Suppressor macrophage treated with lipopolysaccharide for 4 hours (primary cell): Measurements from ENCODE around the gene SCN1B.
"Not testable (repeated sequence)": the region's sequence is repeated elsewhere in the genome, so short reads cannot be mapped to it uniquely, and the experiment has no call there.

ENCODE experiments used
- DNase-seq: peaks from one replicate; pipeline ENCODE4 v3.0.0-alpha.2; 2020

SCN1B gene

GRCh38 chr19:35021016-35021415, 9.3 kb upstream of the SCN1B start:
- DNase-seq: no peak

GRCh38 chr19:35021596-35021995, 8.7 kb upstream of the SCN1B start:
- no peak for DNase-seq

- DNase-seq: no peak
Measured at GRCh38 chr19:35022460-35022859, 7.8 kb upstream of the SCN1B start.

- DNase-seq: no peak
Measured at GRCh38 chr19:35023428-35023827, 6.8 kb upstream of the SCN1B start.

- no peak for DNase-seq
Measured at GRCh38 chr19:35024095-35024494, 6.2 kb upstream of the SCN1B start.

DNA sequence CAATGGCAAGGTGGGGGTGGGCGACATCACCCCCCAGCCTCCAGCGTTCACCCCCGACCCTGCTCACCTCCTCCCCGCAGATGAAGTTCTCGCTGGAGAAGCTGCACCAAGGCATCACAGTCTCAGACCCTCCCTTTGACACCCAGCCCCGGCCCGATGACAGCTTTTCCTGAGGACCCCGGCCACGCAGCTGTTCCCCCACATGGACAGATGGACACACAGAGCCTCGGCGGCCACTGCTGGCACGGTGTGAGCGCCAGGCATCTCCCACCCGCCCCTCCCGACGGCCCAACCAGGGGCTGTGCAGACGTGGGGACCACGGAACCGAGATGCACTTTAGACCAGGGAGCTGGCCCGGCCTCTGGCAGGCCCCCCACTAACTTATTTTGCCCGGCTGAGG, 4.3 kb upstream of the SCN1B start:
- DNase-seq: no peak

DNA sequence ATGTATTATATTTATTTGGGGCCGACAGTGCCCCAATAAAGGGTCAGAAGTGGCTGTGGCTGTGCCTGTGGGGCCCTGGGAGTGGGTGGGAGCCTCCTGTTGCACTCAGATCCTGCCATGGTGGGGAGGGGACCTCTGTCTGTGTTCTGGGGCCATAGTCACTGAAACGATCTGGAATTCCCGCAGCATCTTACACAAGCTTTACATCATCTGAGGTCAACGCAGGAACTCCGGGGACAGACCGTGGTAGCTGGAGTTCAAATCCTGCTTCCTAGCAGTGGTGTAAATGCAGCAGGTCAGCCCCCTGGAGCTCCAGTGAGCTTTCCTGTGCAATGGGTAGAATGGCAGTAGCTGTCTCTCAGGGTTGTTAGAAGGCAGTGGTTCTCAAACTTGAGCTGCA, 3.9 kb upstream of the SCN1B start:
- no peak for DNase-seq

DNA sequence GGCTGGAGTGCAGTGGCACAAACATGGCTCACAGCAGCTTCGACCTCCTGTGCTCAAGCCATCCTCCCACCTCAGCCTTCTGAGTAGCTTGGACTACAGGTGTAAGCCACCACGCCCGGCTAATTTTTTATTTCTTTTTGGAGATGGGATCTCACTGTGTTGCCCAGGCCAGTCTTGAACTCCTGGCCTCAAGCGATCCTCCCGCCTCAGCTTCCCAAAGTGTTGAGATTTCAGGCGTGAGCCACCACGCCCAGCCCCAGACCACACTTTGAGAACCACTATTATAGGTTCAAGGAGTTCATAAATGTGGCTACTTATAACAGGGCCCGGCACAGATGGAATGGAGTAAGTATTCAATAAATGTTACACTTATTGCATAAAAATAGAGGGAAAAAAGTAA, 3.3 kb upstream of the SCN1B start:
- DNase-seq: no peak

- DNase-seq: no peak
Measured at GRCh38 chr19:35027851-35028599, 2.2 kb upstream of the SCN1B start.

DNA sequence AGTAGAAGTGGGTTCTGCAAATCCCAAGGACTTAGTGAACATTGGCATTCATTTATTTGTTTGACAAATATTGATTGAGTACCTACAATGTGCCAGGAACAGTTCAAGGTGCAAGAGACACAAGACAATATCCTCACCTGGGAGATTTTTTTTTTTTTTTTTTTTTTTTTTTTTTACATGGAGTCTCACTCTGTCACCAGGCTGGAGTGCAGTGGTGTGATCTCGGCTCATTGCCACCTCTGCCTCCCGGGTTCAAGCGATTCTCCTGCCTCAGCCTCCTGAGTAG, 1.7 kb upstream of the SCN1B start:
- not testable (repeated sequence) for DNase-seq

GRCh38 chr19:35029275-35029736, 964 bp upstream of the SCN1B start:
- not testable (repeated sequence) for DNase-seq

- DNase-seq: no peak
Measured at GRCh38 chr19:35029737-35030256, 473 bp upstream of the SCN1B start.

DNA sequence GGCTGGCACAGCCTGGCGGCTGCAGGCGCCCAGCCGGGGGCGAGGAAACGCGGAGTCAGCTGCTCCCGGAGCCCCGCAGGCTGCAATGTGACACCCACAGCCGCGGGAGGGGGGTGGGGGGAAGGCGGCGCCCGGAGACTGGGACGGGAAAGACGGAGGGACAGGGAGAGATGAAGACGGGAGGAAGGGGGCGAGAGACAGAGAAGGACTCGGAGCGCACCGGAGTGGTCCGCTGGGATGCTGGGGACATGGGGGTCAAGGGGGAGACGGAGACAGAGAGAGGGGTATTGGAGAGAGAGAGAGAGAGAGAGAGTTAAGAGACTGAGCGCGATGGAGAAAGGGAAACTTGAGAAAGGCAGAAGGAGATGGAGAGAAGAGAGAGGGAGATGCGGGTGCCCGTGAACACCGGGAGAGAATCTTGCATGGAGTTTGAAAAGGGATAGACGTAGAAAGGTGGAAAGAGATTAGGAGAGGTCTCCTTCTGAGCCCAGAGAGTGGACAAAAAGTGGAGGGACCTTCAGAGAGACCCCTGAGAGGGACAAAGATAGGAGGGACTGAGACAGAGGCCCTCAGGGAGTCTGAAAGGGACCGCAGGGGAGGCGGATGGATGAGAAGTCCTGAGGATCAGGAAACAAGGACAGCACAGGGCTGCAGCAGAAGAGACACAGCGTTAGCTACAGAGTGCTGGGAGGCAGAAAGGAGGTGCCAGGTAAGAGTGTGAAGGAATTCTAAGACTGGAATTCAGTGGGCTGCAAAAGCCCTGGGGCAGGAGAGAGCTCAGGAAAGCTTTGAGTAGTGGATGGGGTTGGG, 1.0 kb downstream of the SCN1B start:
- DNase-seq: no peak

- DNase-seq: no peak
Measured at GRCh38 chr19:35032356-35032865, 2.1 kb downstream of the SCN1B start.

GRCh38 chr19:35033067-35034004, 3.1 kb downstream of the SCN1B start:
- no peak for DNase-seq

DNA sequence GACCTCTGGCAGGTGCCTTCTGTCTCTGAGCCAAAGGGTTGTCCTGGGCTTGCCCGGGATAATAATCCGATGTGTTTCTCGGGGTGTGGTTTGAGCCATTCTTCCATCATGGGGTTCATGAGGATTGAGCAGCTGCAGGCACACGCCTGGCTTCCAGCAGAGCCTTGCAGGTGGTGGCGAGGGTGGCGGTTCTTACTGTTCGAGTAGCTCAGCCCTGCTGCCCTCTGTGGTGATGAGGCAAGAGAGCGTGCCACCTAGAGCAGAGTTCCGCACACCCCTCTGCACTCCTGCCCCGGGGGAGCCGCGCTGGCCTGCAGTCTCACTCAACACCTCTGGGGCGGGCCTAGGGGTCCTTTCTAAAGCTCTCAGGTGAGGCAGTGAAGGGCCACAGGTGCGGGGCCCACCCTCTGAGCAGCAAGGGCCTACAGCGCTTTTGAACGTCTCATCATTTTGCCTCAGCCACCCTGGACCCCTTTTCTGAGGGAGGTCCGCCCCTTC, 3.8 kb downstream of the SCN1B start:
- DNase-seq: no peak

DNA sequence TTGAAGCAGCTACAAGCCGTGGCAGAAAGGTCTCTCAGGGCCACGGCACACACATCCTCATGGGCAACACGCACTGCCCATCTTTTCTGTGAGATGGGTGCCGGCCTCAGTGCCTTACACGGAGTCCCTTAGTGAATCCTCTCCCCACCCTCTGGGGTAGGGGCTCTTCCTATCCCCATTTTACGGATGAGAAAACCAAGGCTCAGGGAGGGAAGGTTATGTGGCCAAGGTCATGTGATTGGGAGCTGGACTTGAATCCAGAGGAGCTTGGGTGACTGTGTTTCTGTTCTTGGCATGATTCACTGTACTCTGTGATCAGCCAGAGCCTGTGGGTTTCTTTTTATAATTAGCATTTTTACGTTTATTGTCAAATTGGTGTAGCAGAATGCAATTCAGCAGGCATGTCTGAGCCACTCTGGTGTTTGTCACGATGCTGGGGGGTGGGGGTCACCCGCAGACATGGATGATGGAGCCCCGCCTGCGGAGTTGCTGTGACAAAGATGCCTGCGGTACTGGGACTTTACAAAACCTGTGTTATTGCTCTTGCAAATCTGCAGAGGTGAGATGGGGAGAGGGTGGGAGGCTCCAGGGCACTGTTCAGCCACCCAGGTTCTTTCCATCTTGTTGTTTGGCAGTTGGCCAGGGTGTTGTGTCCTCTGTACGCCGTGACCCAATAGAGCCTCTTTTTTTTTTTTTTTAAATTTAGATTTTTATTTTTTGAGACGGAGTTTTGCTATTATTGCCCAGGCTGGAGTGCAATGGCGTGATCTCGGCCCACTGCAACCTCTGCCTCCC, 4.5 kb downstream of the SCN1B start:
- no peak for DNase-seq

DNA sequence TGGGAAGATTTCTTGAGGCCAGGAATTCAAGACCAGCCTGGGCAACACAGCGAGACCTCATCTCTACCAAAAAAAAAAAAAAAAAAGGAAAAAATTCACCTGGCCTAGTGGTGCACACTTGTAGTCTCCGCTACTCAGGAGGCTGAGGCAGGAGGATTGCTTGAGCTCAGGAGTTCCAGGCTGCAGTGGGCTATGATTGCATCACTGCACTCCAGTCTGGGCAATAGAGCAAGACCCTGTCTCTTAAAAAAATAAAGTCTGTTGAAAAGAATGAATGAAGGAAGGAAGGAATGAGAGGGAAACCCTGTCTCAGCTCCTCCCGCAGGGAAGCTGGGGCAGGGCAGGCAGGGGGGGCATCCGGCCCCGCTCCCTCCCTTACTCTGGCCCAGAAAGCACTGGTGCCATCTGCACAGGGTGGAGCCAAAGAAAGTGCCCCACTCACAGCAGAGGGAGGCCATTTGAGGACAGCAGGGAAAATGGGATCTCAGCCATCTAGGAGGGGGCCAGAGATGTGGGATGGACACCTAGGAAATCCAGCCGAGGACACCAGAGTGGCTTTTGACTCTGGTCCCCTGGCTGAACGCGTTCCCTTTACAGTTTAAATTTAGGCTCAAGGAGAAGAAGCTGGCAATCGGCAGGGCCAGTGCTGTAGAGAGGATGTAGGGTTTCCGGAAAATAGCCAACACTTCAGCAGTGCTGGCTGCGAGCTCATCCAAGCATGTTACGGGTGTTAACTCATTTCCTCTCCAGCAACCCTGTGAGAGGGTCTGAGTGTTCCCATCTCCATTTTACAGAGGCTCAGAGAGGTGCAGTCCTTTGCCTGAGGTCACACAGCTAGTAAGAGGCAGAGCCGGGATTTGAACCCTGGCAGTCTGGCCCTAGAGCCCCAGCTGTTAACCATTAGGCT, 7.7 kb downstream of the SCN1B start:
- DNase-seq: no peak

DNA sequence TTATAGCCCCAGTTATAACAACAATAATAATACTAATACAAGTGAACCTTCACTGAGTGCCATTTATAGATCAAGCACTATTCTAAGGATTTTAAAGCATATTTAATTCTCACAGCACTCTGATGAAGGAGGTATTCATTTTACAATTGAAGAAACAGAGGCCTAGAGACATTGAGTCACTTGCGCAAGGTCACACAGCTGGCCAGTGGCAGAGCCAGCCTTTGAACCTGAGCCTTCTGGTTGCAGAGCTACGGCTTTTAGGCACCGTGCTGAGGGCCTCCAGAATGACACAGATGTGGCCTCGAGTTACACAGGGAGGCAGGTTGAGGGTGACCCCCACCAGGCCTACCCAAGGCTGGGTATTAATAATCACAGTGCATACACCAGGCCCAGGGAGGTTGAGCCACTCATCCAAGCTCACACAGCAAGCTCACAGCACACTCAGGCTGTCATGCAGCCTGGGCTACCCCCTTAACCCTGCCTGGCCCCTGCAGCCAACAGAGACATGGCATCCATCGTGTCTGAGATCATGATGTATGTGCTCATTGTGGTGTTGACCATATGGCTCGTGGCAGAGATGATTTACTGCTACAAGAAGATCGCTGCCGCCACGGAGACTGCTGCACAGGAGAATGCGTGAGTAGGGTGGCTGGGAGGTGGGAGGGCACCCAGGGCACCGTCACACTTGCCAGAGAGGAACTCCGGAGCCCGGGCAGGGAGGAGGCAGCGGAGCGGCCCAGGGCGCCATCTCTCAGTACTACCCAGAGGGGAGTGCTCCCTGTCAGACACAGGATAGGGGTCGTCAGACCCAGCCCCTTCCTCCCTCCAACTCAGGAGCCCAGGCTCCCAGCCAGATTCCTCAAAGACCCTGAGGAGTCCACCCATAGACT, 8.6 kb downstream of the SCN1B start:
- DNase-seq: peak; percentile 51
